LHCN-M2 (cell line): ENCODE measurements around the gene THUMPD1. TPM values are rescaled to one million over a fixed set of nuclear protein-coding genes. Genes with fewer than 3 reads are reported as not detected.
A peak's percentile ranks its signal among the peaks of the same experiment; 100 is the strongest.
"Not testable (repeated sequence)": the region's sequence is repeated elsewhere in the genome, so short reads cannot be mapped to it uniquely, and the experiment has no call there.

Experiments used
- DNase-seq: peaks from one replicate; pipeline ENCODE4 v3.0.0-alpha.2; 2012; ENCODE audit warnings: low read depth
- polyA plus RNA-seq: library from polyadenylated mRNA; unstranded; fragments of >200 nt; gene quantifications from one replicate; pipeline ENCODE4 v1.2.1, GENCODE V29; 2012; ENCODE audit warnings: missing spikeins
- total RNA-seq: library from RNA; depleted of rRNA; stranded (reverse); fragments of >200 nt; gene quantifications from 2 replicates; pipeline ENCODE4 v1.2.3, GENCODE V29; 2014; rRNA removed

THUMPD1 gene
- 45.8 and 59.9 TPM in 2 replicates for total RNA-seq
- 7.2 TPM for polyA plus RNA-seq

- DNase-seq, result peak; percentile 92
Observed at GRCh38 chr16:20741554-20742285, at the start of gene THUMPD1. THUMPD1 (minus strand) TSS chr16:20741818; CDS start chr16:20741739, 79 bp downstream.

DNA sequence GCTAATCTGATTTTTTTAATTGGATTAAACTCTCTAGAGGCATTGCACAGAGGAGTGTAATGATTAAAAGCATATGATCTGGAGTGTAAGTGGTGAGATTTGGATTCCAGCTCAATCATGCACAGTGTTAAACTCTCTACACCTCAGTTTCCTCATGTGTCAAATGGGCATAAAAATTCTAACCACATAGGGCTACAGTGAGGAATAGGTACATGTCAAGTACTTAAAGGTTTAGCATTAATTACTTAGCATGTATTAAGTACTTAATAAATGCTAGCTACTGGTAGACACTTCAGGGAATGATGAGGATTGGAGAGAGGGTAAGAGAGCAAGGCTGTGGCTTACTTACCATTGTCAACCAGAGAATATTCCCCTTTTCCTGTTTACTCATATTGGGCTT, 47.5 kb upstream of the THUMPD1 start:
- DNase-seq, result no peak

DNA sequence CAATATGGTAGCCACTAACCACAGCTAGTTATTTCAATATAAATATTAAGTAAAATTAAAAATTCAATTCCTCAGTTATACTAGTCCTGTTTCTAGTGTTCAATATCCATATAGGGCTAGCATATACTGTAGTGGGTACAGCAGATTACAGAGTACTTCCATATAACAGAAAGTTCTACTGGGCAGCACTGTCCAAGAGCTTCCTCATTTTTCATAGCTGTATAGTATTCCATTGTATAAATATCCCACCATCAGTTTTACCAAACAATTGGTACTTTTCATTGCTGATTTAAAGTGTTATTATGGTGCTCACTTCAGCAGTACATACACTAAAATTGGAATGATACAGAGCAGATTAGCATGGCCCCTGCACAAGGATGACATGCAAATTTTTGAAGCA, 42.6 kb upstream of the THUMPD1 start:
- no peak for DNase-seq

DNA sequence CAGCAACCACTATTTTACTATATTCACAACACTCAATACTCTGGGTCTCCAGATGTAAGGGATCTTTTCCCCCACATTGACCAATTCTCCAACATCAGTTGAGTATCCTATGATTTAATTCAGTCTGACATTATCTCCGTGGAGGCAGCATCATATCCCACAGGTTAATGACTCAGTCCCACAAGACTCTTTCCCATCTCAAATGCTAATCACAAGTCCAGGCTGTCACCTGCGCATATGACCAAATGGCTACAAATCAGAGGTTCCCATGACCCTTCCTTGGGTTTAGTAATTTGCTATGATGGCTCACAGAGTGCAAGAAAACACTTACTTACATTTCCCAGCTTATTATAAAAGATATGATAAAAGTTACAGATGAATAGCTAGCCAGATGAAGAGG, 40.9 kb upstream of the THUMPD1 start:
- no peak for DNase-seq

- no peak for DNase-seq
Observed at GRCh38 chr16:20781697-20782096, 40.1 kb upstream of the THUMPD1 start.

DNA sequence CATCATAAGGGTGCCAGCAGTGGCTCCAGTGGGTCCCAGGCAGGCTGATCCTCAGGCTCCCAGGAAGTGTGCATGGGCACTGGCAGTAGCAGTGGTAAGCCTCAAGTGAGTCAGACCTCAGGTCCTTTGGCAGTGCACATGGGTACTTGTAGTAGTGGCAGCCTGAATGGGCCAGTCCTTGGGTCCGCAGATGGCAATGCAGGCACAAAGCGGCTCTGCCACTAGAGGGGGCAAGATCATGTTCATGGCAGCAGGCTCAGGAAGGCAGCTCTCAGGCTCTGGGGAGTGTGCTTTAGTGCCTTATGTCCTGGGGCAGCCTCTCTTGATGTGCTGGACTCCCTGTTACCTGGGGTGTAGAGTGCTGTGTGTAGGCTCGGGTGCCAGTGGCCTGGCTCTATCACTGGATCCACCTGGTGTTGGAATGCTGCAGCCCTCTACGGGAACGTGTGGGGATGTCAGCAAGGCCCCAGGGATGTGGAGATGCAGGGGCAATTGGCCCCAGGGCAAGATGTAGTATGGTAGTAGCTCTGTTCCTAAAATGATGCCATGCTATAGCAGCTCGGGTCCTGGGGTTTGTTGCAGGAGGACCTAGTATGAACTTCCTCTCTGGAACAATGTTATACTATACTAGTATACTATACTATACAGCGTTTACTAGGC, 33.2 kb upstream of the THUMPD1 start:
- DNase-seq, result peak; percentile 68

- no peak for DNase-seq
Observed at GRCh38 chr16:20773679-20774078, 32.1 kb upstream of the THUMPD1 start.

DNA sequence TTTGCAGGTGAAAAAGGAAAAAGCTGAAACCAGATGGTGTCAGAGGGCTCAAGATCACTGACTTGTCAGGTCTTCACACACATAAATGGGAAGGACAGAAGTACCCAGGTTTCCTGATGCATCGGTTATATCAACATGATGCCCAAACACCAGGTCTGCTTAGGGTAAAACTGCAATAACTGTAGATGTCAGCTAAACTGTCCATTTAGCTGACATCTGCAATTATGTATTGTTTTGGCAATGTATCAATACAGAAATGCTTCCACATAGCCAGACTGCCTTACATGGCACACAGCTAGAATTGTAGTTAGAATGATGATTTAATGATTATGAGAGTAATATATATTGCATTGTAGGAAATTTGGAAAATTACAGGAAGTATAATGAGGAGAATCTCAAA, 27.2 kb upstream of the THUMPD1 start:
- no peak for DNase-seq

DNA sequence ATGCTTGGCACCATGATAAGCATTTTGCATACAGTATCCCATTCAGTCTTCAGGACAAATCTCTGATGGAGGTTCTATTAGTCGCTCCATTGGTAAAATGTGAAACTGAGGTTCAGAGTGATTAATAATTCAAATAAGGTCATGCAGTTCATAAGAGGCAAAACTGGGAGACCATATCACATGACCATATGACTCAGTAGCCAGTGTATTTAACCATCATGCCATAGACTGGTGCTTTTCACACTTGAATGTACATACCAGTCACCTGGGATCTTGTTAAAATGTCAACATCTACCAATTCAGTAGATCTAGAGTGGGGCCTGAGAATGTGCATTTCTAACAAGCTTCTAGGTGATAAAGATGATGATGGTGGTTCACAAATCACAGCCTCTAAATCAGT, 26.5 kb upstream of the THUMPD1 start:
- no peak for DNase-seq

DNA sequence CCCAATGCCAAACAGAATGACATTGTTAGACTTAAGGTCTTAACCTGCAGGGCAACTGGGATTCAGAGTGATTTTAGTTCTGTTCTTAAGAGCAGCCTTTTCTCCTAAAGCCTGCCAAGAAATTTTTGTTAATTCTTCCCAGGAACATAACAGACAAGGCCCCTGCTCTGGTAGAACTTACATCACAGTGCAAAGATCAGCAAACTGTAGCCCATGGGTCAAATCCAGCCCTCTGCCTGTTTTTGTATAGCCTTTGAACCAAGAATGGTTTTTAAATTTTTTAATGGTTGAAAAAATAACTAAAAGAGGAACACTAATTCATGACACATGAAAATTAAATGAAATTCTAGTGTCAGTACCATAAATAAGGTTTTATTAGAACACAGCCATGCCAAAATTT, 26.0 kb upstream of the THUMPD1 start:
- DNase-seq, result no peak

GRCh38 chr16:20766294-20766693, 24.7 kb upstream of the THUMPD1 start:
- DNase-seq, result no peak

DNA sequence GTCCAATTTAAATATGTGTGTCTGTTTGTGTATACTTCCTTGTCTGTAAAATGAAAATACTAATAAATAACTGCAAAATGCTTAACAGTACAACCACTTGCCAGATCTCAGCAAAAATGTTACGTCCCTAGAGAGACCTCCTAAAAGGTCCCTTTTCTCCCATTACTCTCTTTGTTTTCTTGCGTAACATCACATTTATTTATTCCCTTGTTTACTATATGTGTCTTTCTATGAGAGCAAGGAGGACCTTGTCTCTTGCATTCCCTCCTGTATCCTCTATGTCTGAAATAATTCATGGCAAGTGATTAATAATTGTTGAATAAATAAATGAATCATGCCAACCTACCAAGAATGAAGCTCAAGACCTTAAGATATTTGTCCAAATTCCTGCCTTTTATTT, 24.1 kb upstream of the THUMPD1 start:
- DNase-seq, result no peak

DNA sequence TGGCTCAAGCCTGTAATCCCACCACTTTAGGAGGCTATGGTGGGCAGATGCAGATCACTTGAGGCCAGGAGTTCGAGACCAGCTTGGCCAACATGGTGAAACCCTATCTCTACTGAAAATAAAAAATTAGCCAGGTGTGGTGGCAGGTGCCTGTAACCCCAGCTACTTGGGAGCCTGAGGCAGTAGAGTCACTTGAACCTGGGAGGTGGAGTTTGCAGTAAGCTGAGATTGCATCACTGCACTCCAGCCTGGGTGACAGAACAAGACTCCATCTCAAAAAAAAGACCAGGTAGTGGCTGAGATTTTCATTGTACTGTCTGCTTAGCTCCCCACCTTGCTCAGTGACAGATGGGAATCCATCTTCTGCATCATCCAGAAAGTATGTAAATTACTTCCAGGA, 22.8 kb upstream of the THUMPD1 start:
- DNase-seq, result not testable (repeated sequence)

- peak; percentile 51 for DNase-seq
Observed at GRCh38 chr16:20763461-20764232, 22.0 kb upstream of the THUMPD1 start, which contains the start of gene ACSM3. ACSM3 (plus strand) TSS chr16:20764014; CDS start chr16:20770035, 6,021 bp downstream.

- DNase-seq, result no peak
Observed at GRCh38 chr16:20762404-20763123, 20.9 kb upstream of the THUMPD1 start.

DNA sequence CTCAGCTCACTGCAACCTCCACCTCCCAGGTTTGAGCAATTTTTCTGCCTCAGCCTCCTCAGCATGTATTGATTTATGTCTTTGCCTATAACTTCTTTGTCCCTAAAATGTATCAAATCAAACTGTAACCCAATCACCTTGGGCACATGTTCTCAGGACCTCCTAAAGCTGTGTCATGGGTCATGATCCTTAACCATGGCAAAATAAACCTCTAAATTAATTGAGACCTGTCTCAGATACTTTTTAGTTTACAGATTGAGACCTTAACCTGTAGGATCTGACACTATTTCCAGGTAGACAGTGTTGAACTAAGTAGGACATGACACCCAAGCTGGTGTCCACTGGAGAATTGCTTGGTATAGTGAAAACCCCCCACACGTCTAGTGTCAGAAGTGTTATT, 19.6 kb upstream of the THUMPD1 start:
- no peak for DNase-seq

GRCh38 chr16:20760346-20760745, 18.7 kb upstream of the THUMPD1 start:
- no peak for DNase-seq

GRCh38 chr16:20755799-20756198, 14.2 kb upstream of the THUMPD1 start:
- not testable (repeated sequence) for DNase-seq

- DNase-seq, result no peak
Observed at GRCh38 chr16:20755238-20755637, 13.6 kb upstream of the THUMPD1 start.

- DNase-seq, result no peak
Observed at GRCh38 chr16:20753727-20754126, 12.1 kb upstream of the THUMPD1 start.

DNA sequence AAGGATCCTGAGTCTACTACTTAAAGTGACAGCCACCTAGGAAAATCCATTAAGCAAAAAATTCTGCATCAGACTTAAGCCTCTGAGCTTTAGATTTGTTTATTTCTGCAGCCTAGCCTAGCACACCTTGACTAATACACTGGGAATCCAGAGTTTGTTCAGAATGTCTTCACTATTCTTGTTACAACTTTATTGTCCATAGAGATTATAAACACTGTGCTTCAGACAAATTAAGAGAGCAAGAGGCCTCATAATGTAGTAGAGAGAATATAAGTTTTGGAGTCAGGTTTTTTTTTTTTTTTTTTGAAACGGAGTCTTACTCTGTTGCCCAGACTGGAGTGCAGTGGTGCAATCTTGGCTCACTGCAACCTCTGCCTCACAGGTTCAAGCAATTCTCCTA, 8.9 kb upstream of the THUMPD1 start:
- DNase-seq, result no peak

DNA sequence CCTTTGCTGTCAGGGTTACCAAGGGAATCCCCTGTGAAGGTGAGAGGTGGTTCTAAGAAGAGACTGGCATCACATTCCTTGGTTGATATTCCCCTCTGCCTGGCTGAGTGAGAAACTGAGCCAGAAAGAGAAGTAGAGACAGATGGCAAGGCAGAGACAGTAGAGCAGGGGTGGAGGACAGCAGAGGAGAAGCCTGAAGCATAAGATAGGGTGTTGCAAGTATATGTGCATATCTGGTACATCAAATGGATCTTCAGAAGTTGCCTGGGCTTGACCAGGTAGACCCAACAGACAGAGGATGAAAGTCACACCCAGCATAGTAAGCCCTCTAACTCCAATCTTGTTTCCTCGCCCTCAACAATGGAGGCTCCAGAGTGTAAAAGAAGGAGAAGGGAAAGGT, 7.9 kb upstream of the THUMPD1 start:
- DNase-seq, result no peak
